Rectal smooth muscle tissue (tissue), 1 donor: ENCODE results near the gene MYO5C.
"Not testable (repeated sequence)": the region's sequence is repeated elsewhere in the genome, so short reads cannot be mapped to it uniquely, and the experiment has no call there.

Experiments used
- H3K27ac ChIP-seq: one replicate; pipeline ENCODE4 v1.7.0; 2013; ENCODE audit warnings: low read depth, low read length, inconsistent platforms
- H3K27me3 ChIP-seq: one replicate; pipeline ENCODE4 v1.7.0; 2013; ENCODE audit warnings: low read length; ENCODE audit not compliant: control insufficient read depth, insufficient read depth
- H3K36me3 ChIP-seq: one replicate; pipeline ENCODE4 v1.7.0; 2013; ENCODE audit warnings: low read length; ENCODE audit not compliant: control insufficient read depth, insufficient read depth
- H3K4me1 ChIP-seq: one replicate; pipeline ENCODE4 v1.7.0; 2013; ENCODE audit warnings: low read length; ENCODE audit not compliant: control insufficient read depth, insufficient read depth
- H3K4me3 ChIP-seq: one replicate; pipeline ENCODE4 v1.7.0; 2013; ENCODE audit warnings: low read length
- H3K9ac ChIP-seq: one replicate; pipeline ENCODE4 v1.7.0; 2013; ENCODE audit warnings: low read length

The MYO5C gene

GRCh38 chr15:52181938-52182780 lies 113.4 kb downstream of the MYO5C start:
- Histone ChIP-seq H3K4me3 (no peak overlapping the region), H3K9ac (no peak overlapping the region), H3K27ac (no peak overlapping the region), H3K27me3 (peaks cover 3% of the 10 kb centered on the region), H3K36me3 (no peaks in the 10 kb centered on the region), H3K4me1 (peaks cover 4% of the 10 kb centered on the region)

DNA sequence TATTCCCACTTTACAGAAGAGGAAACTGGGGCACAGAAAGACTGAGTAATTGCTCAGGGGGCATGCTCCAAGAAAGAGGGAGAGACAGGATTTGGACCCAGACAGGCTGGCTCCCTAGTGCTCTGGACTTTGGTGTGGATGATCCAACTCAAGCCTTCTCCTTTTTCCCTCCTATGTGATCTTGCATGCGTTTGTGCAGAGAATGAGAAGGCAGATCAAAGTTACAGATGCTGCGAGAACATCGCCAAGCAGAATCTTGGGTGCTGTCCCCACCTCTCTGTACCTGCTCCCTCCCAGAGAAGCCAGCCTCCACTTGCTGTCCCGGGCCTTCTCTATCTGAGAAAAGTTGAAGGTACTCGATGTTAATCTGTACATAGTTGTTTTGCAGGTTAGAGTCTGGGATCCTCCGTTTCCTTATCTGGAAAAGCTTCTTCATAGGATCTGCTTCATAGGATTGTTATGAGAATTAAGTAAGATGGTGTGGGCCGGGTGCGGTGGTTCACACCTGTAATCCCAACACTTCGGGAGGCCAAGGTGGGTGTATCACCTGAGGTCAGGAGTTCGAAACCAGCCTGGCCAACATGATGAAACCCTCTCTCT lies 114.7 kb downstream of the MYO5C start:
- no peak overlapping the region for H3K27ac ChIP-seq
- no peaks in the 10 kb centered on the region for H3K36me3 ChIP-seq
- peaks cover 3% of the 10 kb centered on the region for H3K27me3 ChIP-seq
- no peak overlapping the region for H3K9ac ChIP-seq
- H3K4me3 ChIP-seq = peak overlapping the region; percentile 86
- H3K4me1 ChIP-seq = peaks cover 4% of the 10 kb centered on the region

DNA sequence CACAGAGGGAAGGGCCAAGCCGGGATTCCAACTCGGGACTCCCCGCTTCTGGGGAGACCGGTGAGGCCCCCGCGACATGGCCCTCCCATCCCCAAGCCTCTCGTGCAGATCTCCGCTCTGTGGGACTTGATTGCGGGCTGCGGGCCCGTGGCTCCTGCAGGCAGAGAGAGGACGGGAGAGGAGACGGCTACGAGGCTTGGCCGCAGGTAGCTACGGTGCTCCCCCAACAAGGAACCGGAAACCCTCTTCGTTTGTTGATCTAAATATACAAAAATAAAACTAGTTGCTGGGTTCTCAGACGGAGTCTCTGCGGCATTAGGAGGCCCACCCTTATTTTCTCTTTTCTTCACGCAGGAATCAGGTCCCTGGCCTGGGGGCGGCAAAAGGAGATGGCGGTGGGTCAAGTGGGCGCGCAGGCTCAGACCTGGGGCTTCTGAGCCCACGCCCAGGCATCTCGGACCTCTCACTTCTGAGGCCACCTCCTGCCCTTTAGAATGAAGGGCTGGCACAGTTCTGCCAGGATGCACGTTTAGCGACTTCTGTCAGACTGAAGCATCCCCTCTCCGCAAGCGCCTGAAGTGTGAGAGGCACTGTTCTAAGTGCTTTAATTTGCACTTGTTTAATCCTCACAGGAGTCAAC lies 115.3 kb downstream of the MYO5C start:
- Histone ChIP-seq H3K4me3 (peak overlapping the region; percentile 86), H3K36me3 (no peaks in the 10 kb centered on the region), H3K27me3 (peaks cover 3% of the 10 kb centered on the region), H3K9ac (peak overlapping the region; percentile 71), H3K27ac (peak overlapping the region; percentile 75), H3K4me1 (peaks cover 4% of the 10 kb centered on the region)

- H3K4me1 ChIP-seq = peaks cover 4% of the 10 kb centered on the region
- peak overlapping the region; percentile 75 for H3K27ac ChIP-seq
- H3K4me3 ChIP-seq = peak overlapping the region; percentile 86
- H3K27me3 ChIP-seq = peaks cover 3% of the 10 kb centered on the region
- no peaks in the 10 kb centered on the region for H3K36me3 ChIP-seq
- peak overlapping the region; percentile 71 for H3K9ac ChIP-seq
These were observed 116.1 kb downstream of the MYO5C start for GRCh38 chr15:52179278-52180195.

GRCh38 chr15:52178765-52179164 lies 116.8 kb downstream of the MYO5C start:
- peaks cover 3% of the 10 kb centered on the region for H3K27me3 ChIP-seq
- peaks cover 4% of the 10 kb centered on the region for H3K4me1 ChIP-seq
- no peak overlapping the region for H3K9ac ChIP-seq
- peak overlapping the region; percentile 86 for H3K4me3 ChIP-seq
- no peaks in the 10 kb centered on the region for H3K36me3 ChIP-seq
- H3K27ac ChIP-seq = peak overlapping the region; percentile 75

- Histone ChIP-seq H3K9ac (no peak overlapping the region), H3K4me3 (no peak overlapping the region), H3K4me1 (no peaks in the 10 kb centered on the region), H3K27me3 (no peaks in the 10 kb centered on the region), H3K27ac (no peak overlapping the region), H3K36me3 (no peaks in the 10 kb centered on the region)
These were observed 122.7 kb downstream of the MYO5C start for GRCh38 chr15:52172869-52173268.

DNA sequence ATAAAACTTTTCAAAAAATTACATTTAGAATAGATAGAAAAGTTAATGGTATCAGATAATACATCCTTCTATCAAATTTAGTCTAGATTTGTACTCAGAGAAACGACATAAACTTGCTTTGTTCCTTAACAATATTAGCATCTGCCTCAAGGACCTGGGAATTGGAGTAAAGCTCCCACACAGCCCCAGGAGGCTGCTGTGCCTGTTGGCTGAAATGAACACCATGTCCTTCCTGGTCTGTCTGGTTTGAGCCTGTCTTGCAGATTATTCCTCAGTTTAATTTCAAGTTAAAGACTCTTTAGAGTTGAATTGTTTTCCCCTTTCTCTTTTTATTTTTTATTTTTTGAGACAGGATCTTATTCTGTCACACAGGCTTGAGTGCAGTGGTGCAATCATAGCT lies 123.8 kb downstream of the MYO5C start:
- H3K4me1 ChIP-seq = no peaks in the 10 kb centered on the region
- no peaks in the 10 kb centered on the region for H3K27me3 ChIP-seq
- no peak overlapping the region for H3K4me3 ChIP-seq
- H3K27ac ChIP-seq = no peak overlapping the region
- H3K9ac ChIP-seq = no peak overlapping the region
- no peaks in the 10 kb centered on the region for H3K36me3 ChIP-seq

DNA sequence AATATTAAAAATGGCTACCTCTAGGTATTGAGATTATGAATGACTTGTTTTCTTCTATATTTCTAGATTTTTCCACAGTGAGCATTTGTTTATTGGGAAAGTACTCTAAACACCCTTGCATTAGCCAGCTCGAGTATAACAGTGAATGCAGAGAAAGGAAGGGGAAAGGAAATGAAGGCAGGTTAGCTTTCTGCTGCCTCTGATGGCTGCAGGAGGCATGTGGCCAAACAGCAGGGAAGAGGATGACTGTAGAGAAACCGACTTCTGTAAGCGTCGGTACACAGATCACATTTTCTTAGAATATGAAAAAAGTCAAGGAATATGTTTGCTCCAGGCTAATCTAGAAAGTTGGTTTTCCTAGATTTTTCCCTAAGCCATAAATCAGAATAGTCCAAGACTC lies 124.2 kb downstream of the MYO5C start:
- H3K36me3 ChIP-seq = no peaks in the 10 kb centered on the region
- H3K27me3 ChIP-seq = no peaks in the 10 kb centered on the region
- H3K9ac ChIP-seq = no peak overlapping the region
- no peak overlapping the region for H3K27ac ChIP-seq
- no peaks in the 10 kb centered on the region for H3K4me1 ChIP-seq
- H3K4me3 ChIP-seq = no peak overlapping the region

DNA sequence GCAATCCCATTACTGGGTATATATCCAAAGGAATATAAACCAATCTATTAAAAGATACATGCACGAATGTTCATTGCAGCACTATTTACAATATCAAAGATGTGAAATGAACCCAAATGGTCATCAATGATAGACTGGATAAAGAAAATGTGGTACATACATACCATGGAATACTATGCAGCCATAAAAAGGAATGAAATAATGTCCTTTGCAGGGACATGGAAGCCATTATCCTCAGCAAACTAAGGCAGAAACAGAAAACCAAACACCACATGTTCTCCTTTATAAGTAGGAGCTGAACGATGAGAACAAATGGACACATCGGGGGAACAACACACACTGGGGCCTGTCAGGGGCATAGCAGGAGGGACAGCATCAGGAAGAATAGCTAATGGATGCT lies 125.4 kb downstream of the MYO5C start:
- not testable (repeated sequence) for H3K9ac ChIP-seq, H3K36me3 ChIP-seq, H3K4me3 ChIP-seq, H3K4me1 ChIP-seq, H3K27me3 ChIP-seq, H3K27ac ChIP-seq

DNA sequence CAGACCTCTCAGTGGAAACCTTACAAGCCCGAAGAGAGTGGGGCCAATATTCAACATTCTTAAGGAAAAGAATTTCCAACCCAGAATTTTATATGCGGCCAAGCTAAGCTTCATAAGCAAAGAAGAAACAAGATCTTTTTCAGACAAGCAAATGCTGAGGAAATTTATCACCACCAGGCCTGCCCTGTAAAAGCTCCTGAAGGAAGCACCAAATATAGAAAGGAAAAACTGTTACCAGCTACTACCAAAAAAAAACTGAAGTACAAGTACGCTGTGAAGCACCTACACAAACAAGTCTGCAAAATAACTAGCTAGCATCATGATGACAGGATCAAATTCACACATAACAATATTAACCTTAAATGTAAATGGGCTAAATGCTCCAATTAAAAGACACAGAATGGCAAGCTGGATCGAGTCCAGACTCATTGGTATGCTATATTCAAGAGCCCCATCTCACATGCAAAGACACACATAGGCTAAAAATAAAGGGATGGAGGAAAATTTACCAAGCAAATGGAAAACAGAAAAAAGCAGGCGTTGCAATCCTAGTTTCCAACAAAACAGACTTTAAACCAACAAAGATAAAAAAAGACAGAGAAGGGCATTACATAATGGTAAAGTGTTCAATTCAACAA lies 130.0 kb downstream of the MYO5C start:
- not testable (repeated sequence) for H3K27me3 ChIP-seq, H3K27ac ChIP-seq, H3K4me3 ChIP-seq, H3K9ac ChIP-seq, H3K36me3 ChIP-seq, H3K4me1 ChIP-seq

DNA sequence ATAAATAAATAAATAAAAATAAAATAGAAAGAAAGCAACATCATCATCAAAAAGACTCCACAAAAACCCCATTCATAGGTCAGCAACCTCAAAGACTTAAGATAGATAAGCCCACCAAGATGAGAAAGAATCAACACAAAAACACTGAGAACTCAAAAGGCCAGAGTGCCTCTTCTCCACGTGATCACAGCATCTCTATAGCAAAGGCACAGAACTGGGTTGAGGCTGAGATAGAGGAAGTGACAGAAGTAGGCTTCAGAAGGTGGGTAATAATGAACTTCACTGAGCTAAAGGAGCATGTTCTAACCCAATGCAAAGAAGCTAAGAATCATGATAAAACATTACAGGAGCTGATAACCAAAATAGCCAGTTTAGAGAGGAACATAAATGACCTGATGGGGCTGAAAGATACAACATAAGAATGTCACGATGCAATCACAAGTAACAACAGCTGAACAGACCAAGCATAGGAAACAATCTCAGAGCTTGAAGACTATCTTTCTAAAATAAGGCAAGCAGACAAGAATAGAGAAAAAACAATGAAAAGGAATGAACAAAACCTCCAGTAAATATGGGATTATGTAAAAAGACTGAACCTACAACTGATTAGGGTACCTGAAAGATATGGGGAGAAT lies 130.9 kb downstream of the MYO5C start:
- no peaks in the 10 kb centered on the region for H3K36me3 ChIP-seq
- H3K4me3 ChIP-seq = no peak overlapping the region
- H3K9ac ChIP-seq = no peak overlapping the region
- no peaks in the 10 kb centered on the region for H3K4me1 ChIP-seq
- no peaks in the 10 kb centered on the region for H3K27me3 ChIP-seq
- H3K27ac ChIP-seq = no peak overlapping the region
